GM06990 (cell line): Measurements from ENCODE around the gene PPP1R16B.
"Not testable (repeated sequence)": the region's sequence is repeated elsewhere in the genome, so short reads cannot be mapped to it uniquely, and the experiment has no call there.

Experiments used
- DNase-seq: peaks from one replicate; pipeline ENCODE4 v3.0.0-alpha.2; 2011; ENCODE audit not compliant: insufficient read length; ENCODE audit errors: extremely low read depth
- H3K27me3 ChIP-seq: replicated peaks from 2 replicates; pipeline ENCODE4 v1.6.0; 2011; ENCODE audit warnings: low read length; ENCODE audit not compliant: control insufficient read depth, insufficient read depth
- H3K36me3 ChIP-seq: 2 replicates; pipeline ENCODE4 v1.5.1; 2011; ENCODE audit warnings: low read length; ENCODE audit not compliant: control insufficient read depth, insufficient read depth
- H3K4me3 ChIP-seq: replicated peaks from 2 replicates; pipeline ENCODE4 v1.5.1; 2011; ENCODE audit warnings: low read depth, mild to moderate bottlenecking, control low read depth, low read length
- CTCF ChIP-seq: IDR thresholded peaks from 2 replicates; pipeline ENCODE4 v1.5.1; 2011; ENCODE audit warnings: low read length, control low read depth, mild to moderate bottlenecking, inconsistent platforms; ENCODE audit not compliant: insufficient read depth, poor library complexity, severe bottlenecking

PPP1R16B gene

GRCh38 chr20:38811769-38812168 is 6.3 kb downstream of the PPP1R16B start:
- H3K4me3 ChIP-seq = no peak overlapping the region
- no peak for DNase-seq
- peaks cover 21% of the 10 kb centered on the region for H3K36me3 ChIP-seq
- no peaks in the 10 kb centered on the region for H3K27me3 ChIP-seq
- no peak for TF ChIP-seq CTCF

- TF ChIP-seq CTCF = no peak
- H3K27me3 ChIP-seq = no peaks in the 10 kb centered on the region
- peaks cover 23% of the 10 kb centered on the region for H3K36me3 ChIP-seq
- DNase-seq = no peak
- H3K4me3 ChIP-seq = no peak overlapping the region
Measured at GRCh38 chr20:38812182-38812581, 6.7 kb downstream of the PPP1R16B start.

- DNase-seq = no peak
- Histone ChIP-seq H3K27me3 (no peaks in the 10 kb centered on the region), H3K4me3 (no peak overlapping the region), H3K36me3 (peaks cover 23% of the 10 kb centered on the region)
- no peak for TF ChIP-seq CTCF
Measured at GRCh38 chr20:38812709-38813573, 7.4 kb downstream of the PPP1R16B start.

GRCh38 chr20:38813574-38813962 is 8.1 kb downstream of the PPP1R16B start:
- not testable (repeated sequence) for H3K27me3 ChIP-seq, DNase-seq, H3K4me3 ChIP-seq
- H3K36me3 ChIP-seq = peaks cover 28% of the 10 kb centered on the region

GRCh38 chr20:38815446-38815845 is 9.9 kb downstream of the PPP1R16B start:
- H3K36me3 ChIP-seq = peaks cover 25% of the 10 kb centered on the region
- DNase-seq = no peak
- no peak overlapping the region for H3K4me3 ChIP-seq
- TF ChIP-seq CTCF = no peak
- no peaks in the 10 kb centered on the region for H3K27me3 ChIP-seq

- no peaks in the 10 kb centered on the region for H3K27me3 ChIP-seq
- peaks cover 10% of the 10 kb centered on the region for H3K36me3 ChIP-seq
- no peak for DNase-seq
- no peak for TF ChIP-seq CTCF
- H3K4me3 ChIP-seq = no peak overlapping the region
Measured at GRCh38 chr20:38818113-38819065, 12.9 kb downstream of the PPP1R16B start.
